ENCODE data around the gene DEDD.

Gene DEDD

DNA sequence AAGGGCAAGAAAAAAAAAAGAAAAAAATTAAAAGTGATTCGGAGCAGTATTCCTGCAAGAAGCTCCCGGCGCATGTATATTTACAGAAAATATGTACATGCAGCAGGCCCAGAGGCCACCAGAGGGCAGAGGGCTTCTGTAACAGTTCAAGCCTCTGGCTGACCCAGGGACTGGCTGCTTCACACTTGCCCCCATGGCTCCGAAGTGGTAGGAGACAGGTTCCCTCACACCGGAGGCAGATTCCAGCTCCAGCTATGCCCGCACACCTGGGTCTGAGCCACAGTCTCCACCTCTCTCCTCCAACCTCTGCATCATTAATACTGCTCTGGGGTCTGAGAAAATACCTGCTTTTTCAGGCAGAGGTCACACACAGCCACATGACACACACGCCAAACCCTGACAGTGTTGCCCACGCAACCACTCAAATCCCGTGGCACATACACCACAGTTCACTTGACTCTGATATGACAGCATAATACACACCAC lies 60.5 kb downstream of the DEDD start:
- DNase-seq: peak; percentile 29
